K562 (cell line): ENCODE results near the gene CALHM3. TPM values are rescaled to one million over a fixed set of nuclear protein-coding genes. Genes with fewer than 3 reads are reported as not detected.

ENCODE experiments used
- ATAC-seq: fragments of 200-7000 bp; cut with Tn5 transposase; 3 replicates; pipeline ENCODE4 v1.9.1; 2020; ENCODE audit warnings: moderate library complexity
- BruUV-seq: library from RNA; stranded (reverse); fragments of 400-500 nt; replicated peaks from 2 replicates; lab custom pipeline; 2021; lab: Mats Ljungman, UMichigan
- CTCF ChIA-PET: fragments of 300-600 bp; formaldehyde crosslinking; extraction: SDS; loops from one replicate; lab custom pipeline; 2021; ENCODE audit warnings: low intra/inter-chr PET ratio; lab: Yijun Ruan, JAX
- POLR2A ChIA-PET: fragments of 300-600, 350-650 bp; sonication (Branson Sonifier 250); formaldehyde crosslinking; extraction: SDS; loops from one replicate; lab custom pipeline; 2021; ENCODE audit warnings: antibody characterized with exemption, inconsistent platforms; lab: Yijun Ruan, JAX
- DNase-seq, 4 experiments: peaks; one replicate each; pipeline versions ENCODE4 v3.0.0 to v3.0.0-alpha.2; 2011 to 2018; ENCODE audit warnings: low spot score in 3 of 4, mixed read lengths in 3 of 4; ENCODE audit errors: extremely low read depth in 1 of 4
- FAIRE-seq: peaks from 2 replicates; lab custom pipeline; 2011; peaks lifted over from hg19 to GRCh38; lab: Jason Lieb, UNC
- H2AFZ ChIP-seq: 2 replicates; pipeline ENCODE4 v1.6.0; 2011; ENCODE audit warnings: low read depth, low read length, control low read depth, inconsistent platforms
- H3K27ac ChIP-seq: fragments of 200-600 bp; 3 replicates; pipeline ENCODE4 v1.8.0; 2011; ENCODE audit warnings: low read depth, mild to moderate bottlenecking, control low read depth, inconsistent platforms, low read length, moderate library complexity, mixed read lengths; ENCODE audit errors: extremely low read depth
- H3K27me3 ChIP-seq, 2 experiments: fragments of 300-600 bp in 1 of 2; 2 replicates in 1 of 2; 3 replicates in 1 of 2; pipeline versions ENCODE4 v1.6.0 to v1.8.0; 2011; ENCODE audit warnings: inconsistent platforms in 2 of 2, low read length in 2 of 2, mild to moderate bottlenecking in 1 of 2, mixed read lengths in 1 of 2, moderate library complexity in 1 of 2; ENCODE audit not compliant: control insufficient read depth in 2 of 2, insufficient read depth in 2 of 2
- H3K36me3 ChIP-seq: fragments of 300-600 bp; 3 replicates; pipeline ENCODE4 v1.8.0; 2011; ENCODE audit warnings: mild to moderate bottlenecking, low read length, inconsistent platforms; ENCODE audit not compliant: control insufficient read depth, insufficient read depth
- H3K4me1 ChIP-seq, 2 experiments: fragments of 200-600 bp in 1 of 2; replicated peaks in 1 of 2; 2 replicates in 1 of 2; 3 replicates in 1 of 2; pipeline versions ENCODE4 v1.5.1 to v1.8.0; 2011; ENCODE audit warnings: inconsistent platforms in 2 of 2, low read length in 2 of 2, mild to moderate bottlenecking in 1 of 2, mixed read lengths in 1 of 2, moderate library complexity in 1 of 2; ENCODE audit not compliant: control insufficient read depth in 2 of 2, insufficient read depth in 2 of 2
- H3K4me2 ChIP-seq: 2 replicates; pipeline ENCODE4 v1.6.1; 2011; ENCODE audit warnings: low read length, control low read depth, inconsistent platforms, mixed read lengths; ENCODE audit not compliant: insufficient read depth
- H3K4me3 ChIP-seq: fragments of 200-600 bp; sonication (generic), shearing (Covaris generic); 2 replicates; pipeline ENCODE4 v1.5.1; 2016; ENCODE audit warnings: control low read depth, inconsistent platforms
- H3K79me2 ChIP-seq: fragments of 200-600 bp; 3 replicates; pipeline ENCODE4 v1.8.0; 2011; ENCODE audit warnings: low read length, inconsistent platforms; ENCODE audit not compliant: control insufficient read depth, insufficient read depth
- H3K9ac ChIP-seq, 2 experiments: 2 replicates each; pipeline versions ENCODE4 v1.6.0 to v1.6.1; 2011; ENCODE audit warnings: low read depth in 2 of 2, low read length in 2 of 2, control low read depth in 1 of 2, inconsistent platforms in 1 of 2, mild to moderate bottlenecking in 1 of 2, mixed read lengths in 1 of 2; ENCODE audit not compliant: insufficient read depth in 1 of 2
- H3K9me1 ChIP-seq: one replicate; pipeline ENCODE4 v1.6.0; 2011; ENCODE audit warnings: inconsistent platforms, mild to moderate bottlenecking, low read length, moderate library complexity; ENCODE audit not compliant: control insufficient read depth, insufficient read depth
- H3K9me3 ChIP-seq: replicated peaks from 2 replicates; pipeline ENCODE4 v1.5.1; 2011; ENCODE audit warnings: low read depth, low read length, inconsistent platforms; ENCODE audit not compliant: control insufficient read depth, insufficient read depth
- H4K20me1 ChIP-seq: replicated peaks from 2 replicates; pipeline ENCODE4 v1.6.1; 2011; ENCODE audit warnings: low read length, inconsistent platforms, mixed read lengths; ENCODE audit not compliant: control insufficient read depth, insufficient read depth
- PHF20 ChIP-seq: fragments of 450-650 bp; IDR thresholded peaks from 2 replicates; pipeline ENCODE4 v1.6.1; 2018; ENCODE audit not compliant: partially characterized antibody
- POLR2G ChIP-seq: fragments of 200-400 bp; formaldehyde crosslinking; IDR thresholded peaks from 2 replicates; pipeline ENCODE4 v1.6.1; 2017; ENCODE audit warnings: low read depth, mild to moderate bottlenecking, antibody characterized with exemption, low read length, moderate library complexity
- ZNF318 ChIP-seq, 2 experiments: fragments of 450-650 bp; IDR thresholded peaks; 2 replicates each; pipeline ENCODE4 v1.6.1; 2016; ENCODE audit warnings: mild to moderate bottlenecking in 2 of 2, borderline replicate concordance in 1 of 2, low read depth in 1 of 2, moderate library complexity in 1 of 2
- WGBS: fragments of 100-300 bp; shearing (Covaris generic); methylation state at CpG from one replicate; pipeline ENCODE4 v1.1.6; 2016; ENCODE audit warnings: low coverage, mixed read lengths; ENCODE audit not compliant: insufficient coverage; ENCODE audit errors: missing lambda C conversion rate; 5-methylcytosine and 5-hydroxymethylcytosine counted together
- in situ Hi-C: fragments of 300-500 bp; cut with MboI; formaldehyde crosslinking; loops from 4 replicates; pipeline ENCODE4 v1.15.0; 2018; ENCODE audit warnings: inconsistent platforms, mixed read lengths
- intact Hi-C: fragments of 100-400 bp; cut with micrococcal nuclease; formaldehyde crosslinking; loops from 2 replicates; pipeline ENCODE4 v1.14.2; 2022
- polyA plus RNA-seq, 8 experiments: library from polyadenylated mRNA; depleted of rRNA in 4 of 8; stranded (reverse) in 5 of 8; unstranded in 3 of 8; fragments of >200 nt; fragmentation: Nextera tagmentation in 2 of 8; fragmentation: Illumina TruSeq in 1 of 8; extraction: Ambion mirVana in 2 of 8; extraction: Trizol in 1 of 8; gene quantifications; 2 replicates each; pipeline versions ENCODE4 v1.2.1 to v1.2.3, GENCODE V29; 2011 to 2014; ENCODE audit warnings: inconsistent platforms in 1 of 8, missing spikeins in 1 of 8
- total RNA-seq, 7 experiments: library from RNA; depleted of rRNA in 6 of 7; stranded (reverse); fragments of >200 nt in 6 of 7; fragmentation: Illumina TruSeq in 2 of 7; extraction: Trizol in 2 of 7; gene quantifications; 2 replicates each; pipeline versions ENCODE4 v1.2.1 to v1.2.3, GENCODE V29; 2011 to 2021; ENCODE audit warnings: low replicate concordance in 1 of 7

CALHM3 gene
- total and polyA plus RNA-seq, 9 of the 15 experiments (the other 6 are each of a cell fraction or from before 2014, with no cell fraction given) = not detected

GRCh38 chr10:103440416-103440815 is 38.6 kb downstream of the CALHM3 start:
- intact Hi-C loops = no loop called here
- Histone ChIP-seq H3K9me3 (no peaks in the 10 kb centered on the region), H3K9ac (no peak overlapping the region; a peak in 1 of 4 replicates), H3K79me2 (no peaks in the 10 kb centered on the region), H2AFZ (no peak overlapping the region), H3K4me2 (no peak overlapping the region), H3K27ac (no peak overlapping the region), H3K9me1 (no peaks in the 10 kb centered on the region), H3K36me3 (peaks cover 92% of the 10 kb centered on the region; the same call in 2 of the 3 replicates), H3K27me3 (no peaks in the 10 kb centered on the region), H3K4me1 (no peaks in the 10 kb centered on the region; a peak in 1 of 5 replicates), H4K20me1 (no peaks in the 10 kb centered on the region), H3K4me3 (no peak overlapping the region)
- no TSS peak for BruUV-seq
- POLR2A ChIA-PET = no interaction called here
- CTCF ChIA-PET = no interaction called here
- 88% methylated on average over 4 of the region's 14 CpGs for WGBS
- no peak for DNase-seq
- TF ChIP-seq PHF20 = no peak
- peak; percentile 38; the same call in 1 of the 2 replicates for TF ChIP-seq POLR2G
- TF ChIP-seq ZNF318 (IDR thresholded peaks at IDR 0.05; ENCODE audit: borderline replicate concordance in 1 of 2, low read depth in 1 of 2) = no peak
- in situ Hi-C loops = no loop called here
- ATAC-seq = no peak
- no peak for FAIRE-seq
